Right atrium auricular region (tissue), 2 donors: ENCODE measurements around the gene ATP6V1B1. TPM values are rescaled to one million over a fixed set of nuclear protein-coding genes. Genes with fewer than 3 reads are reported as not detected.

Source experiments
- DNase-seq: peaks from one replicate; pipeline ENCODE4 v3.0.0-alpha.2; 2019; ENCODE audit warnings: low spot score
- H3K27ac ChIP-seq, 2 donors: fragments of 200-600 bp; sonication (generic); 1 replicate in 1 of 2; 2 replicates in 1 of 2; pipeline ENCODE4 v1.5.1; 2016 to 2019
- H3K27me3 ChIP-seq, 2 donors: fragments of 200-600 bp; sonication (generic); one replicate each; pipeline versions ENCODE4 v1.5.1 to v1.6.0; 2017 to 2019
- H3K36me3 ChIP-seq: fragments of 200-600 bp; sonication (generic); one replicate; pipeline ENCODE4 v1.5.1; 2016
- H3K4me1 ChIP-seq, 2 donors: fragments of 200-600 bp; sonication (generic); one replicate each; pipeline versions ENCODE4 v1.5.1 to v1.6.0; 2017 to 2019
- H3K4me3 ChIP-seq, 2 donors: fragments of 200-600 bp; sonication (generic); 1 replicate in 1 of 2; 2 replicates in 1 of 2; pipeline ENCODE4 v1.5.1; 2017 to 2019; ENCODE audit warnings: mild to moderate bottlenecking in 1 of 2, moderate library complexity in 1 of 2
- H3K9me3 ChIP-seq, 2 donors: fragments of 200-600 bp; sonication (generic); one replicate each; pipeline ENCODE4 v1.5.1; 2019
- total RNA-seq, 2 donors: library from RNA; depleted of rRNA; stranded (reverse); fragments of >200 nt; gene quantifications; one replicate each; pipeline ENCODE4 v1.1.0, GENCODE V29; 2016
- TF ChIP-seq, protein P1 (sequence below), 2 donors: fragments of 200-600 bp; sonication (generic); IDR thresholded peaks; one replicate each; pipeline ENCODE4 v1.5.1; 2019; ENCODE audit warnings: antibody characterized with exemption in 2 of 2

The ATP6V1B1 gene
- total RNA-seq, 2 donors from 2014 or later, result not detected

DNA sequence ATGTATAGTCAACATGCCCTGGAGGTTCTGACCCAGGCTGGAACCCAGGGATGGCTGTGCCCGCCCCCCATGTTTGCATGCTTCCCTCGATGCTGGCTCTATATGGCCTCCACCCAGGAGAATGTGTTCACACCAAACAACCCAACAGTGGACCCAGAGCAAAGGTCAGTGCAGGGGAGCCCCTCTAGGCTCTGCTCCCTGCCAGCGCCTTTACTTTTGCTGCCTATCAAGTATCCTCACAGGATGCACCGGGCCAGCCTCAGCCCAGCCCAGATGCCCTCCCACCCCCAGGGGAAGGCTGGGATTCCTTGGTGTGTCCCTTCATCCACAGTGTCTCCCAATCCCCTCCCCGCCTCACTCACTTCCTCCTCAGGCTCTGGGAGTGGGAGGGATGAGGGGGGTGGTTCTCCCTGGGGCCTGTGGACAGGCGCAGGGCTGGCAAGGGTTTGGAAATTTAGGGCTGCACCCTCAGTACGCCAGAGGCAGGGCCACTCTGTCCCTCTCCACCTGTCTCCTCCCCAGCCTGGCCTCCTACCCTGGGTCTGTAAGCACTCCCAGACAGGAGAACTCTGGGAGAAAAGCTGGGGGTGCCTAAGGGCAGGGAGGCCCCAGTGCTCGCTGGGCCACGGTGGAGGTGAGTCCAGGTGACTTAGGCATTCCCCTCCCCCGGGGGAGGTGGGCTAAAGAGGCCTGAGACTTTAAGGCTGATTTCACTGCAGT, 2.3 kb downstream of the ATP6V1B1 start:
- DNase-seq, result no peak
- Histone ChIP-seq H3K9me3 (no peaks in the 10 kb centered on the region), H3K27me3 (no peaks in the 10 kb centered on the region), H3K4me1 (no peaks in the 10 kb centered on the region), H3K36me3 (no peaks in the 10 kb centered on the region), H3K27ac (no peak overlapping the region), H3K4me3 (no peak overlapping the region)
- TF ChIP-seq, protein P1, sequence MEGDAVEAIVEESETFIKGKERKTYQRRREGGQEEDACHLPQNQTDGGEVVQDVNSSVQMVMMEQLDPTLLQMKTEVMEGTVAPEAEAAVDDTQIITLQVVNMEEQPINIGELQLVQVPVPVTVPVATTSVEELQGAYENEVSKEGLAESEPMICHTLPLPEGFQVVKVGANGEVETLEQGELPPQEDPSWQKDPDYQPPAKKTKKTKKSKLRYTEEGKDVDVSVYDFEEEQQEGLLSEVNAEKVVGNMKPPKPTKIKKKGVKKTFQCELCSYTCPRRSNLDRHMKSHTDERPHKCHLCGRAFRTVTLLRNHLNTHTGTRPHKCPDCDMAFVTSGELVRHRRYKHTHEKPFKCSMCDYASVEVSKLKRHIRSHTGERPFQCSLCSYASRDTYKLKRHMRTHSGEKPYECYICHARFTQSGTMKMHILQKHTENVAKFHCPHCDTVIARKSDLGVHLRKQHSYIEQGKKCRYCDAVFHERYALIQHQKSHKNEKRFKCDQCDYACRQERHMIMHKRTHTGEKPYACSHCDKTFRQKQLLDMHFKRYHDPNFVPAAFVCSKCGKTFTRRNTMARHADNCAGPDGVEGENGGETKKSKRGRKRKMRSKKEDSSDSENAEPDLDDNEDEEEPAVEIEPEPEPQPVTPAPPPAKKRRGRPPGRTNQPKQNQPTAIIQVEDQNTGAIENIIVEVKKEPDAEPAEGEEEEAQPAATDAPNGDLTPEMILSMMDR (IDR thresholded peaks at IDR 0.05), result no peak

DNA sequence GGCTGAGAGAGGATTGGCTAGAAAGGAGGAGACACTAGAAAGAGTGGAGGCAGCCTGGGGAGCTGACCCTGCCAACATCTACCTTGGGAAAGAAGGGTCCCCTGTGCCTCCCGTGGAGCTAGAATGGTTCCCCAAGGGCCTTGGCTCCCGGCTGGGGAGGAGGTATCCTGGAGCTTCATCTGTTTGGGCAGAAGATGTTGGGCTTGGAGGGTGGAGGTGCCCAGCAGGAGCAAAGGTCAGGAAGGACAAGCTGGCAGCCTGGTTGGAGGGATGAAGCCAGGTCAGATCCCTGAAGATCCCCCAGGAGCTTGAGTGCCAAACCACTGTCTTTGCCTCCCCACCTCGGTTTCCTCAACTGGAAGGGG, 2.9 kb downstream of the ATP6V1B1 start:
- TF ChIP-seq, protein P1 (IDR thresholded peaks at IDR 0.05), result no peak
- no peak for DNase-seq
- Histone ChIP-seq H3K27me3 (no peaks in the 10 kb centered on the region), H3K9me3 (no peaks in the 10 kb centered on the region), H3K4me3 (no peak overlapping the region), H3K36me3 (no peaks in the 10 kb centered on the region), H3K4me1 (no peaks in the 10 kb centered on the region), H3K27ac (no peak overlapping the region)

DNA sequence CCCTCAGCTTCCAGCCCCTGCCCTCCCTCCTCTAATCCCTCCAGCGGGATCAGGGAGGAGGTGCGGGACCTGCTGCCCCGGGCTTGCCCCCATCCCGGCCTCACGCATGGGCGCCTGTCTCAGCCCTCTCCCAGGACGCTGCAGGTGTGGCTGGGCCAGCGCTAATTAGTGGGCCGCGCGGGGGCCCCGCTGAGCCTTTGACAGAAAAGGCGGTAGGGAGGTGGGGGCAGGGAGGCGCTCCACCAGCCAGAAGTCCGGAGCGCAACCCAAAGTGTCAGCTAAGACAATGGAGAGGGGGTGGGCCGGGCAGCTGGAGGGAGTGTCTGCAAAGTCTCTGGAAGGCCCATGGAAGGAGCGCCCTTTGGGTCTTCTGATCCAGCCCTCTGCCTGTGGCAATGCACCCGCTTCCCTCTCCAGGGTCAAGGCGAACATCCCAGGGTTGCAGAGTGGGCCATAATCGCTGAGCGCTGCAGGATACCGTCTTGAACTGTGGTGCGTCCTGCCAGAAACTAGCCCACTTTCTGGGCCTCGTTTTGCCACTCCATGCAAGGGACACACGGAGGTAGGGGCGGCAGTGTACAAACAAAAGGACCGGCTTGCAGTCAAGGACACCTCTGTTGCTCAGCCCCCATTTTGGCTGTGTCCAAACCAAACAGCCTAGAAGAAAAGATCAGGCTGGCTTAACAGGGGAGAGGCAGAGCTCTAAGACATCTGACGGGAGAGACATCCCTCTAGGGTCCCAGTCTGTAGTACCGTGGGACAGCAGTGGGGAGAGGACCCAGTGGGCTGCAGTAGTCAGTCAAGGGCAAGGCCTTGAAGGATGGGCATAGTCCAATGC, 3.5 kb downstream of the ATP6V1B1 start:
- TF ChIP-seq, protein P1 (IDR thresholded peaks at IDR 0.05), result no peak
- Histone ChIP-seq H3K4me1 (no peaks in the 10 kb centered on the region), H3K27me3 (no peaks in the 10 kb centered on the region), H3K36me3 (no peaks in the 10 kb centered on the region), H3K9me3 (no peaks in the 10 kb centered on the region), H3K4me3 (no peak overlapping the region), H3K27ac (no peak overlapping the region)
- no peak for DNase-seq

DNA sequence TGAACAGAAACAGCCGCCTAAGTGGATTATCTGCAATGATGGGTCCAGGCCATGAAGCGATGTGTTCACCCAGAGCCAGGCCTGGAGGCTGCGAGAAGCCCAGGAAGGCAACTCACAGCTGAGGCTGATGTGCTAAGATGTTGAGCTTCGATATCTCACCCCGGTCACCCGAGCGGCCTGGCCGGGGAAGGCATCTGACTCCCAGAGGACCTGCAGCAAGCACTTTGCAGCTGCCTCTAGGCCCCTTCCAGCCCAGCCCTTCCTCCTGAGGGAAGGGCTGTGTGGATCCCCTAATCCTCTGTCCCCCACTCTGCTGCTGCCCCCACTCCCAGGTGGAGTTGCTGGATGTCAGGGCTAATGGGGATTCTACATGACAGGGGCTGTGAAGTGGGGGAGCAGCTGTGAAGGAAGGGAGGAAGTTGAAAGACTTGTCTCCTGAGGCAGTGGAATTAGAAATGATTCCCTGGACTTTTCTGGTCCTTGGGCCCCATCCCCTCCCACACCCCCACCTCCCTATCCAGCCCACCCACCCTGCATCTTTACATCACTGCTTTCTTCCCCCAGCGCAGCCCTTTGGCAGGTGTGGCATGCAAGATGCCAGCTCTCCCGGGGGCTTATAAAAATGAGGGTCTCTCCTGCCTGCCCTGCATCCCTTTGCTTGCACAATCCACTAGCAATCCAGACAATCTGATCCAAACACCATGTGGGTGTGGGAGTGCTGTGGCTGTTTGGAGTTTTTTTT, 4.3 kb downstream of the ATP6V1B1 start:
- no peaks in the 10 kb centered on the region for H3K36me3 ChIP-seq
- H3K9me3 ChIP-seq, result no peaks in the 10 kb centered on the region
- no peaks in the 10 kb centered on the region for H3K27me3 ChIP-seq
- TF ChIP-seq, protein P1 (IDR thresholded peaks at IDR 0.05), result no peak
- H3K4me3 ChIP-seq, result no peak overlapping the region
- DNase-seq, result no peak
- H3K27ac ChIP-seq, result no peak overlapping the region
- H3K4me1 ChIP-seq, result no peaks in the 10 kb centered on the region

DNA sequence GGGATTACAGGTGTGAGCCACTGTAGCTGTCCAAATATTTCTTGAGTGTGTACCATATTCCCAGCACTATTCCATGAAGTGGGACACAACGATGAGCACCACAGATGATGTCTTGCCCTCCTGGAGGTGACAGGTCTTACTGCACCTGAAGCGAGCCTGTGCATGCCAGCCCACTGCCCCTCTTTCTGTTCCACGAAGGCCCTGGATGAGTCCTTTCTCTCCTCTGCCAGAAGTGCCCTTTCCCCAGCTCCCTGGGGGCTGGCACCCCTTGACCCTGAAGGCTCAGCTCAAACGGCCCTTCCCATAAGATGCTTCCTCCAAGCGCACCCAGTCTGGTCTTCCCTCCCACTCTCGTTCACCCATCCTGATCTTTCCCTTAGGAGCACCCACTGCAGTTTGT, 5.5 kb downstream of the ATP6V1B1 start:
- no peaks in the 10 kb centered on the region for H3K27me3 ChIP-seq
- TF ChIP-seq, protein P1 (IDR thresholded peaks at IDR 0.05), result no peak
- no peak overlapping the region for H3K27ac ChIP-seq
- no peak overlapping the region for H3K4me3 ChIP-seq
- H3K36me3 ChIP-seq, result no peaks in the 10 kb centered on the region
- H3K9me3 ChIP-seq, result no peaks in the 10 kb centered on the region
- DNase-seq, result no peak
- H3K4me1 ChIP-seq, result no peaks in the 10 kb centered on the region
